Endothelial cell (in vitro differentiated cells): ENCODE results near the gene GHR. TPM values are rescaled to one million over a fixed set of nuclear protein-coding genes. Genes with fewer than 3 reads are reported as not detected.

Experiments
- DNase-seq: peaks from one replicate; pipeline ENCODE4 v3.0.0; 2021; ENCODE audit warnings: low spot score
- H3K27ac Mint-ChIP-seq: one replicate; pipeline ENCODE4 v1.8.0; 2021; ENCODE audit warnings: mixed read lengths, inconsistent platforms; ENCODE audit not compliant: unreplicated experiment
- H3K27me3 Mint-ChIP-seq: one replicate; pipeline ENCODE4 v1.8.0; 2021; ENCODE audit warnings: mild to moderate bottlenecking, moderate library complexity, mixed read lengths, inconsistent platforms; ENCODE audit not compliant: unreplicated experiment
- H3K36me3 Mint-ChIP-seq: one replicate; pipeline ENCODE4 v1.8.0; 2021; ENCODE audit warnings: mild to moderate bottlenecking, low read depth, mixed read lengths, inconsistent platforms; ENCODE audit not compliant: unreplicated experiment
- H3K4me1 Mint-ChIP-seq: one replicate; pipeline ENCODE4 v1.8.0; 2021; ENCODE audit warnings: mild to moderate bottlenecking, mixed read lengths, inconsistent platforms; ENCODE audit not compliant: unreplicated experiment
- H3K4me3 Mint-ChIP-seq: one replicate; pipeline ENCODE4 v1.8.0; 2021; ENCODE audit warnings: mild to moderate bottlenecking, mixed read lengths, inconsistent platforms; ENCODE audit not compliant: unreplicated experiment
- H3K9me3 Mint-ChIP-seq: one replicate; pipeline ENCODE4 v1.8.0; 2021; ENCODE audit warnings: mixed read lengths, inconsistent platforms; ENCODE audit not compliant: unreplicated experiment
- total RNA-seq: library from RNA; stranded (reverse); fragmentation: NEBNext Ultra II Directional; extraction: Animal tissue kit (Norgen Biotek cat#: 25700); gene quantifications from one replicate; pipeline ENCODE4 v1.2.1, GENCODE V29; 2021; ENCODE audit not compliant: unreplicated experiment
- TF ChIP-seq, protein P1 (sequence below): fragments of 200-600 bp; sonication (generic); IDR thresholded peaks from one replicate; pipeline ENCODE4 v1.5.0; 2021; ENCODE audit warnings: antibody characterized with exemption; ENCODE audit not compliant: unreplicated experiment

The GHR gene
- total RNA-seq, 1 donor from 2014 or later, result 0.67 TPM

DNA sequence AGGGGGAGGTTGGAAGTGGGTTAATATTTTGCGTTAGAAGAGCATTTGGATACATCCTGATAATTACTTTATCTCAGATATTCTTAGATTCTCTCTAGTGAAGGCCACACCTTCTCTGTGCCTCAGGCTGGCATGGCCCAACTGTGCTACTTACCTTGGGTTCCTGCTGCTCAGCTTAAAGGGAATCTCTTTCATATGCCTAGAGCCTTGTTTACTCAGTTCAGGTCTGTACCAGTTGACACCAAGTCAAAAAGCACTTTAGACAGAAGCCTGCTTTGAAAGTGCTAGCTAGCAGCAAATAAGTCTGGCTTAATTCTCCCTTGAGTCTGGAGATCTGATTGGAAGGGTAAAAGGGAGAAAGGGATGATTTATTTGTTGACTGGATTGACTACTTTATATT lies 74.8 kb downstream of the GHR start:
- TF ChIP-seq, protein P1, sequence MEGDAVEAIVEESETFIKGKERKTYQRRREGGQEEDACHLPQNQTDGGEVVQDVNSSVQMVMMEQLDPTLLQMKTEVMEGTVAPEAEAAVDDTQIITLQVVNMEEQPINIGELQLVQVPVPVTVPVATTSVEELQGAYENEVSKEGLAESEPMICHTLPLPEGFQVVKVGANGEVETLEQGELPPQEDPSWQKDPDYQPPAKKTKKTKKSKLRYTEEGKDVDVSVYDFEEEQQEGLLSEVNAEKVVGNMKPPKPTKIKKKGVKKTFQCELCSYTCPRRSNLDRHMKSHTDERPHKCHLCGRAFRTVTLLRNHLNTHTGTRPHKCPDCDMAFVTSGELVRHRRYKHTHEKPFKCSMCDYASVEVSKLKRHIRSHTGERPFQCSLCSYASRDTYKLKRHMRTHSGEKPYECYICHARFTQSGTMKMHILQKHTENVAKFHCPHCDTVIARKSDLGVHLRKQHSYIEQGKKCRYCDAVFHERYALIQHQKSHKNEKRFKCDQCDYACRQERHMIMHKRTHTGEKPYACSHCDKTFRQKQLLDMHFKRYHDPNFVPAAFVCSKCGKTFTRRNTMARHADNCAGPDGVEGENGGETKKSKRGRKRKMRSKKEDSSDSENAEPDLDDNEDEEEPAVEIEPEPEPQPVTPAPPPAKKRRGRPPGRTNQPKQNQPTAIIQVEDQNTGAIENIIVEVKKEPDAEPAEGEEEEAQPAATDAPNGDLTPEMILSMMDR, result no peak
- Mint-ChIP-seq H3K9me3 (no peaks in the 10 kb centered on the region), H3K27me3 (no peaks in the 10 kb centered on the region), H3K4me3 (no peak overlapping the region), H3K27ac (no peak overlapping the region), H3K4me1 (no peaks in the 10 kb centered on the region), H3K36me3 (no peaks in the 10 kb centered on the region)
- no peak for DNase-seq

DNA sequence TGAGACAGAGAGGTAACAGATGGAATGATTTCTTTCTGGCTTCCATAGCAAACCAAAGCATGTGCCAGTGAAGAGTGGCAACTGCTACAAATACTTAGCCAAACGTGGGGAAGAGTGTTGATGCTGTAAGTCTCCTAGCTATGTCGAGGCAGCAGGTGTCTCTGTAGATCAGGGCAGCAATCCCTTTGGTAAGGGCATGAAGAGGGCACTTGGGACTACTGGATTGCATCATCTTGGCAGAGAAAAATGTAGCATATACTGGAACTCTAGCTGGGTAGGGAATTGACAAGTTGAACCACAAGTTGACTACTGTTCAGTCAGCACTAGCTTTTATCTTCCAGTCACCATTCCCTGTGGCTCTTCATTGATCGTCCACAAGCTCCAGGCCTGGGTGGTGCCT lies 75.8 kb downstream of the GHR start:
- no peaks in the 10 kb centered on the region for H3K4me1 Mint-ChIP-seq
- no peaks in the 10 kb centered on the region for H3K9me3 Mint-ChIP-seq
- no peak overlapping the region for H3K4me3 Mint-ChIP-seq
- TF ChIP-seq, protein P1, result no peak
- no peak overlapping the region for H3K27ac Mint-ChIP-seq
- H3K36me3 Mint-ChIP-seq, result no peaks in the 10 kb centered on the region
- DNase-seq, result no peak
- no peaks in the 10 kb centered on the region for H3K27me3 Mint-ChIP-seq

DNA sequence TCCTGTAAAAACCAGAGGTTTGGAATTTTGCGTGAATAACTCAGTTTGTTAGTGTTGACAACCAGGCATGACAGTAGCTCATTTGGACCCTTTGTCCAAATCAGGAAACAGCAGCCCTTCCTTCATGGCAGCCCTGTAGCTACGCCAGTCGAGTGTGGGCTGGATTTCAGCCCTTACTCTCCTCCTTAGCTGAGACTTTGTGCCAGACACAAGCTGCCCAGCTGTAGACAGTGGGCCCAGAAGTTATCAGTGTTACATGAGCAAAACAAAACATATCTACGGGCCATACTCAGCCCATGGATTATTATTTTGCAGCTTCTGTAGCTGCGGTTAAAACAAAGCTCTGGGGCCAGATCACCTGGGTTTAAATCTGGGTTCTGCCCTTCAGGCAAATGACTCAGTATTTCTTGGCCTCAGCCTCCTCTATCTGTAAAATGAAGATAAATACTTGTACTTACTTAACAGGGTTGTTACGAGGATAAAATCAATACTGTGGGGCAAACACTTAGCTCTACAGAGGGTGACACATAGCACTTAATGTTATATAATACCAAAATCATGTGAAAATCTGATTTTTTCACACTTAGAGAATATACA lies 76.9 kb downstream of the GHR start:
- H3K9me3 Mint-ChIP-seq, result no peaks in the 10 kb centered on the region
- H3K4me1 Mint-ChIP-seq, result no peaks in the 10 kb centered on the region
- H3K27me3 Mint-ChIP-seq, result no peaks in the 10 kb centered on the region
- DNase-seq, result no peak
- H3K27ac Mint-ChIP-seq, result no peak overlapping the region
- no peaks in the 10 kb centered on the region for H3K36me3 Mint-ChIP-seq
- H3K4me3 Mint-ChIP-seq, result no peak overlapping the region
- TF ChIP-seq, protein P1, result no peak

DNA sequence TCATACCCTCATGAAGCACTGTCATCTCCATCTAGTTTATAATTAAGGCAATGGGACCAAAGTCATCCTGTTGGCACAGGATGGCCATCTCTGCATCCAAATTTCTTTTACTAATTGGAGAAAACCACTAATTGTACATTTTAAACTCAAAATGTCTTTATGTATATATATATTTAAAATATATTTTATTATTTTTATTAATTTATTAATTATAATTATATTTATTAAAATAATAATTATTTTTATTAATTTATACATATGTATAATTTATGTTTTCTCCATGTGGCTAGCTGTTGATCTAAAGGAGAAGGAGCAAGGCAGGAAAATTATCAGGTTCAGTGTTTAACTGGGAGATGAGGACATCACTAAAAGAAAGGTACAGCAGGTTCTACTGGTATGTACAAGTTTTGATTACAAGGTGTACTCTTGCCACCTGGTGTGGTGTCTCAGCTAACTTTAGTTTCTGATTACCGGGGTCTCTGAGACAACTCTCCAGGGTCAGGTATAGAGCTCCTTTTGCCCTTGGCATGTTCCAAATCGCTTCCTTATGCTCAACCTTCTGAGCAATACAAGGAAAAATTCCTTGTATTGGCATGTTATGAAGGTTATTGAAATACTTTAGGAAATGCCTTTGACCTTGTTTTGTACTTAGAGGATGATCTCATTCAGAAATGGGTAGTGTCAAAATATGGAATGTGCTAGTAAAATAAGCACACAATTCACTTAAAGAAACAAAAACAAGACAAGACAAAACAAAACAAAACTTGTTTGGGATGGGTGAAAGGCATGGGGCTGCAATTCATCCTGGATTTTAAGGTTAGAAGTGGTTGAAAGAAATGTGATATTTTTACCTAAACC lies 79.6 kb downstream of the GHR start:
- H3K36me3 Mint-ChIP-seq, result no peaks in the 10 kb centered on the region
- H3K4me1 Mint-ChIP-seq, result no peaks in the 10 kb centered on the region
- no peak for DNase-seq
- H3K4me3 Mint-ChIP-seq, result no peak overlapping the region
- TF ChIP-seq, protein P1, result no peak
- H3K9me3 Mint-ChIP-seq, result no peaks in the 10 kb centered on the region
- no peak overlapping the region for H3K27ac Mint-ChIP-seq
- H3K27me3 Mint-ChIP-seq, result no peaks in the 10 kb centered on the region

DNA sequence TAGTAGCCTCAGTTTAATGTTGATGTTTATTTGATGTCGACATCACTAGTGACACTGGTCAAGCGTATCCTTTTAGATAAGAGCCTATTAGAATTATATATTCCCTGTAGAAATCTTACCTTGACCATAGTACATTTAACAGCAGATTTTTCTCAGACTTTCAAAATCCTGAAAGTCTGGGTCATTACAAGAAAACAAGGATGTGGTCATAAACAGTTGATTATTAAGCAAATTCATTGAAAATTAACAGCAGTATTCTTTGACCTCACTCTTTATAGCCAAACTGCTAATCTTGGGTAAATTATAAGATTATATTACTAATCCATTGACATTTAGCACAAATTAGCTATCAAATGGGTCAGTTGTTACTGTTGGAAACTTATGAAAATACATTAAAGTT lies 83.4 kb downstream of the GHR start:
- no peaks in the 10 kb centered on the region for H3K4me1 Mint-ChIP-seq
- H3K27me3 Mint-ChIP-seq, result peaks cover 2% of the 10 kb centered on the region
- no peak overlapping the region for H3K27ac Mint-ChIP-seq
- TF ChIP-seq, protein P1, result no peak
- DNase-seq, result no peak
- H3K4me3 Mint-ChIP-seq, result no peak overlapping the region
- no peaks in the 10 kb centered on the region for H3K9me3 Mint-ChIP-seq
- no peaks in the 10 kb centered on the region for H3K36me3 Mint-ChIP-seq
